ENCODE measurements around the gene TSGA10.

DNA sequence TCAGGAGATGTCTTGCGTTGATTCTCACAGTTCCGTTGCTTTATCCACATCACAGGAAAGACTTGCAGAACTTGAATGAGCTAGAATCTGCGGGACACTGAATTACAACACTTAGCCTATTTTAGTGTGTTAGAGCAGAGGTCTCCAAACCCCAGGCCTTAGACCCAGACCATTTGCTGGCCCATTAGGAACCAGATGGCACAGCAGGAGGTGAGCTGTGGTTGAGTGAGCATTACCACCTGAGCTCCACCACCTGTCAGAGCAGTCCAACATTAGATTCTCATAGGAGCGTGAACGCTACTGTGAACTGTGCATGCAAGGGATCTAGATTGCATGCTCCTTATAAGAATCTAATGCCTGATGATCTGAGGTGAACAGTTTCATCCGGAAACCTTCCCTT is 30.1 kb upstream of the TSGA10 start:
- TF ChIP-seq, protein P1, sequence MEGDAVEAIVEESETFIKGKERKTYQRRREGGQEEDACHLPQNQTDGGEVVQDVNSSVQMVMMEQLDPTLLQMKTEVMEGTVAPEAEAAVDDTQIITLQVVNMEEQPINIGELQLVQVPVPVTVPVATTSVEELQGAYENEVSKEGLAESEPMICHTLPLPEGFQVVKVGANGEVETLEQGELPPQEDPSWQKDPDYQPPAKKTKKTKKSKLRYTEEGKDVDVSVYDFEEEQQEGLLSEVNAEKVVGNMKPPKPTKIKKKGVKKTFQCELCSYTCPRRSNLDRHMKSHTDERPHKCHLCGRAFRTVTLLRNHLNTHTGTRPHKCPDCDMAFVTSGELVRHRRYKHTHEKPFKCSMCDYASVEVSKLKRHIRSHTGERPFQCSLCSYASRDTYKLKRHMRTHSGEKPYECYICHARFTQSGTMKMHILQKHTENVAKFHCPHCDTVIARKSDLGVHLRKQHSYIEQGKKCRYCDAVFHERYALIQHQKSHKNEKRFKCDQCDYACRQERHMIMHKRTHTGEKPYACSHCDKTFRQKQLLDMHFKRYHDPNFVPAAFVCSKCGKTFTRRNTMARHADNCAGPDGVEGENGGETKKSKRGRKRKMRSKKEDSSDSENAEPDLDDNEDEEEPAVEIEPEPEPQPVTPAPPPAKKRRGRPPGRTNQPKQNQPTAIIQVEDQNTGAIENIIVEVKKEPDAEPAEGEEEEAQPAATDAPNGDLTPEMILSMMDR (conservative IDR thresholded peaks at IDR 0.05; ENCODE audit: low read depth in 2 of 2), result no peak
- TF ChIP-seq, protein P2, sequence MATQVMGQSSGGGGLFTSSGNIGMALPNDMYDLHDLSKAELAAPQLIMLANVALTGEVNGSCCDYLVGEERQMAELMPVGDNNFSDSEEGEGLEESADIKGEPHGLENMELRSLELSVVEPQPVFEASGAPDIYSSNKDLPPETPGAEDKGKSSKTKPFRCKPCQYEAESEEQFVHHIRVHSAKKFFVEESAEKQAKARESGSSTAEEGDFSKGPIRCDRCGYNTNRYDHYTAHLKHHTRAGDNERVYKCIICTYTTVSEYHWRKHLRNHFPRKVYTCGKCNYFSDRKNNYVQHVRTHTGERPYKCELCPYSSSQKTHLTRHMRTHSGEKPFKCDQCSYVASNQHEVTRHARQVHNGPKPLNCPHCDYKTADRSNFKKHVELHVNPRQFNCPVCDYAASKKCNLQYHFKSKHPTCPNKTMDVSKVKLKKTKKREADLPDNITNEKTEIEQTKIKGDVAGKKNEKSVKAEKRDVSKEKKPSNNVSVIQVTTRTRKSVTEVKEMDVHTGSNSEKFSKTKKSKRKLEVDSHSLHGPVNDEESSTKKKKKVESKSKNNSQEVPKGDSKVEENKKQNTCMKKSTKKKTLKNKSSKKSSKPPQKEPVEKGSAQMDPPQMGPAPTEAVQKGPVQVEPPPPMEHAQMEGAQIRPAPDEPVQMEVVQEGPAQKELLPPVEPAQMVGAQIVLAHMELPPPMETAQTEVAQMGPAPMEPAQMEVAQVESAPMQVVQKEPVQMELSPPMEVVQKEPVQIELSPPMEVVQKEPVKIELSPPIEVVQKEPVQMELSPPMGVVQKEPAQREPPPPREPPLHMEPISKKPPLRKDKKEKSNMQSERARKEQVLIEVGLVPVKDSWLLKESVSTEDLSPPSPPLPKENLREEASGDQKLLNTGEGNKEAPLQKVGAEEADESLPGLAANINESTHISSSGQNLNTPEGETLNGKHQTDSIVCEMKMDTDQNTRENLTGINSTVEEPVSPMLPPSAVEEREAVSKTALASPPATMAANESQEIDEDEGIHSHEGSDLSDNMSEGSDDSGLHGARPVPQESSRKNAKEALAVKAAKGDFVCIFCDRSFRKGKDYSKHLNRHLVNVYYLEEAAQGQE (IDR thresholded peaks at IDR 0.05; ENCODE audit: unreplicated experiment), result no peak
- TF ChIP-seq EZH2 (IDR thresholded peaks at IDR 0.05; ENCODE audit: low read depth, unreplicated experiment) (no peak), EZH2phosphoT487 (IDR thresholded peaks at IDR 0.05; ENCODE audit: unreplicated experiment) (no peak), POLR2AphosphoS5 (IDR thresholded peaks at IDR 0.05; ENCODE audit: low read depth) (no peak), ZNF331 (CRISPR knock-in tag; IDR thresholded peaks at IDR 0.05; ENCODE audit: low read depth) (no peak), CREB1 (CRISPR knock-in tag; IDR thresholded peaks at IDR 0.05; ENCODE audit: low read depth) (no peak), JUNB (IDR thresholded peaks at IDR 0.05; ENCODE audit: unreplicated experiment) (no peak), STAT1 (IDR thresholded peaks at IDR 0.05; ENCODE audit: unreplicated experiment) (no peak), ZNF114 (CRISPR knock-in tag; IDR thresholded peaks at IDR 0.05) (no peak)
- TF ChIP-seq, protein P3, sequence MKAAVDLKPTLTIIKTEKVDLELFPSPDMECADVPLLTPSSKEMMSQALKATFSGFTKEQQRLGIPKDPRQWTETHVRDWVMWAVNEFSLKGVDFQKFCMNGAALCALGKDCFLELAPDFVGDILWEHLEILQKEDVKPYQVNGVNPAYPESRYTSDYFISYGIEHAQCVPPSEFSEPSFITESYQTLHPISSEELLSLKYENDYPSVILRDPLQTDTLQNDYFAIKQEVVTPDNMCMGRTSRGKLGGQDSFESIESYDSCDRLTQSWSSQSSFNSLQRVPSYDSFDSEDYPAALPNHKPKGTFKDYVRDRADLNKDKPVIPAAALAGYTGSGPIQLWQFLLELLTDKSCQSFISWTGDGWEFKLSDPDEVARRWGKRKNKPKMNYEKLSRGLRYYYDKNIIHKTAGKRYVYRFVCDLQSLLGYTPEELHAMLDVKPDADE (IDR thresholded peaks at IDR 0.05), result no peak

All from GM23338 (cell line).